Measurements from ENCODE around the gene RHO. TPM values are rescaled to one million over a fixed set of nuclear protein-coding genes. Genes with fewer than 3 reads are reported as not detected.
"Not testable (repeated sequence)": the region's sequence is repeated elsewhere in the genome, so short reads cannot be mapped to it uniquely, and the experiment has no call there.

Gene RHO
- total RNA-seq, 4 donors from 2014 or later = not detected

DNA sequence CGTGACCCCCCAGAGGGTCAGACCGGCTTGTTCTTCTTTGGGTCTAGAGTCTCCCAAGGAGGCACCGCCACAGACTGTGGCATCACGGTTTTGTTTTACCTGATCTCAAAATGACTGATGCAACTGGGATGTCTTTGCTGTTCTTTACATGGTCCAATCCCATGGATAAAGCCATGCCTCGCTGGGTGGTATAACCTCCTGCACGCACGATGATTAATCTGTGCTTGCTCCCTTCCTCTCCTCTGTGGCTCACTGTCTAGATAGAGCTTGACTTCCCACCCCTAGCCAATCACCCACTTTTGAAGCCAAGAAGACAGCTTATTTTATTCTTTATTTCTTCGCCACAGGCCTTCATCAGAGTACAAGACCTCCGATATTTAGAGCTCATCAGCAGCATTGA is 36.6 kb upstream of the RHO start:
- no peak for ATAC-seq
- Histone ChIP-seq H3K27me3 (no peaks in the 10 kb centered on the region), H3K36me3 (peaks cover 0 to 83% of the 10 kb centered on the region in 2 donors), H3K27ac (no peak overlapping the region), H3K4me3 (no peak overlapping the region), H3K4me1 (peaks cover 0 to 18% (median 6%) of the 10 kb centered on the region in 3 donors), H3K9me3 (no peaks in the 10 kb centered on the region)
- TF ChIP-seq EP300 (IDR thresholded peaks at IDR 0.05) (no peak), POLR2A (IDR thresholded peaks at IDR 0.05) (no peak), POLR2AphosphoS5 (IDR thresholded peaks at IDR 0.05) (no peak)
- TF ChIP-seq, protein P1, sequence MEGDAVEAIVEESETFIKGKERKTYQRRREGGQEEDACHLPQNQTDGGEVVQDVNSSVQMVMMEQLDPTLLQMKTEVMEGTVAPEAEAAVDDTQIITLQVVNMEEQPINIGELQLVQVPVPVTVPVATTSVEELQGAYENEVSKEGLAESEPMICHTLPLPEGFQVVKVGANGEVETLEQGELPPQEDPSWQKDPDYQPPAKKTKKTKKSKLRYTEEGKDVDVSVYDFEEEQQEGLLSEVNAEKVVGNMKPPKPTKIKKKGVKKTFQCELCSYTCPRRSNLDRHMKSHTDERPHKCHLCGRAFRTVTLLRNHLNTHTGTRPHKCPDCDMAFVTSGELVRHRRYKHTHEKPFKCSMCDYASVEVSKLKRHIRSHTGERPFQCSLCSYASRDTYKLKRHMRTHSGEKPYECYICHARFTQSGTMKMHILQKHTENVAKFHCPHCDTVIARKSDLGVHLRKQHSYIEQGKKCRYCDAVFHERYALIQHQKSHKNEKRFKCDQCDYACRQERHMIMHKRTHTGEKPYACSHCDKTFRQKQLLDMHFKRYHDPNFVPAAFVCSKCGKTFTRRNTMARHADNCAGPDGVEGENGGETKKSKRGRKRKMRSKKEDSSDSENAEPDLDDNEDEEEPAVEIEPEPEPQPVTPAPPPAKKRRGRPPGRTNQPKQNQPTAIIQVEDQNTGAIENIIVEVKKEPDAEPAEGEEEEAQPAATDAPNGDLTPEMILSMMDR (IDR thresholded peaks at IDR 0.05) = no peak
- 66 to 87% methylated on average over 7 of the region's 9 CpGs for WGBS, 2 donors (ENCODE audit: low coverage in 1 of 2)

DNA sequence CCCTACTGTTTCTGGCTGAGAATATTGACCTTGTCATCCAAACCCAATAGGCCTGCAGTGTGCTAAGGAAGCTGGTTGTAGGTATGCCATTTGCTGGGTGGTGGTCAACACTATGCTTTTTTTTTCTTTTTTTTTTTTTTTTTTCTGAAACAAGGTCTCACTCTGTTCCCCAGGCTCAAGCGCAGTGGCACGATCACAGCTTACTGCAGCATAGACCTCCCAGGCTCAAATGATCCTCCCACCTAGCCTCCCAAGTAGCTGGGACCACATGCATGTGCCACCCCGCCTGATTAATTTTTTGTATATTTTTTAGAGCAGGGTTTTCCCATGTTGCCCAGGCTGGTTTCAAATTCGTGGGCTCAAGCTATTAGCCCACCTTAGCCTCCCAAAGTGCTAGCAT is 35.7 kb upstream of the RHO start:
- no peaks in the 10 kb centered on the region for H3K9me3 ChIP-seq
- 89 to 100% methylated on average over 1 to 4 of the region's 4 CpGs for WGBS, 2 donors (ENCODE audit: low coverage in 1 of 2)
- H3K27me3 ChIP-seq = no peaks in the 10 kb centered on the region
- peaks cover 0 to 83% of the 10 kb centered on the region in 2 donors for H3K36me3 ChIP-seq
- no peak overlapping the region for H3K27ac ChIP-seq
- no peak overlapping the region for H3K4me3 ChIP-seq
- no peak for ATAC-seq
- peaks cover 0 to 18% (median 6%) of the 10 kb centered on the region in 3 donors for H3K4me1 ChIP-seq
- no peak for TF ChIP-seq POLR2A (IDR thresholded peaks at IDR 0.05)
- no peak for TF ChIP-seq POLR2AphosphoS5 (IDR thresholded peaks at IDR 0.05)
- TF ChIP-seq EP300 (IDR thresholded peaks at IDR 0.05) = no peak
- TF ChIP-seq, protein P1 (IDR thresholded peaks at IDR 0.05) = no peak

DNA sequence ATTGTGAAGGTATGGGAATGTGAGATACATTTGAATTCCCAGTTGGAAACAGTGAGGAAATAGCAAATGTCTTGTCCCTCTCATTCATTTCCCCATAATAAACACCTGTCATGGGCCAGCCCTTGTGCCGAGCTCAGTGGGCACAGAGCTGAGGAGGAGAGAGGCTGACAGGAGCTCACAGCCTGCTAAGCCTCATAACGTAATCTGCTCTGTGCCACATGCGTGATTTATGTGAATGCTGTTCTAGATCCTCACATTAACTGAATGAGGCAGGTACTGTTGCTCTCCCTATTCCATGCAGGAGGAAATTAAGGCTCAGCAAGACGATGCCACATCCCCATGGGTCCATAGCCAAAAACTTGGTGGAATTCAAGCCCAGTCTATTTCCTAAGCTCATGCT is 35.2 kb upstream of the RHO start:
- Histone ChIP-seq H3K4me1 (peaks cover 0 to 18% (median 6%) of the 10 kb centered on the region in 3 donors), H3K27ac (no peak overlapping the region), H3K27me3 (no peaks in the 10 kb centered on the region), H3K4me3 (no peak overlapping the region), H3K36me3 (peaks cover 0 to 83% of the 10 kb centered on the region in 2 donors), H3K9me3 (no peaks in the 10 kb centered on the region)
- no peak for ATAC-seq
- 70 to 88% methylated on average over 2 to 3 of the region's 4 CpGs for WGBS, 2 donors (ENCODE audit: low coverage in 1 of 2)
- TF ChIP-seq POLR2A (IDR thresholded peaks at IDR 0.05) (no peak), EP300 (IDR thresholded peaks at IDR 0.05) (no peak), POLR2AphosphoS5 (IDR thresholded peaks at IDR 0.05) (no peak)
- TF ChIP-seq, protein P1 (IDR thresholded peaks at IDR 0.05) = no peak

DNA sequence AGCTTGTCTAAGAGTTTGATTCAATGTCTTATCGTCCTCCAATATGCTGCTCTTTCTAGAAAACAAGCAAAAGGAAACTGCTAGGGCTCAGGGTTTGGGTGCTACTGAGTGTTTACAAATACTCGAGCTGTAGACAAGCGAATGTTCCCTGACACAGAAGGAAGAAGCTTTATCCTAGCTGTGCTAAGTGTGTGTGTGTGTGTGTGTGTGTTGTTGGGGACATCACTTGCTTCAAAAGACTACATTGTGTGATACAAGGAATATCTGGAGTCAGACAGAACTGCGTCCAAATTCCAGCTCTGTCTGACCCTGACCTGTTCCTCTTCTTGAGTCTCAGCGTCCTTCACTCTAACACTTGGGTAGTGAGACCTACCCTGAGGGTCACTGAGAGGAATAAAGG is 33.9 kb upstream of the RHO start:
- H3K4me1 ChIP-seq = peaks cover 0 to 18% (median 6%) of the 10 kb centered on the region in 3 donors
- not testable (repeated sequence) for H3K4me3 ChIP-seq, H3K27me3 ChIP-seq, ATAC-seq, H3K9me3 ChIP-seq
- H3K27ac ChIP-seq = peak overlapping the region in 3 of 4 donors; percentile 42 to 81 (median 54)
- 59 to 67% methylated on average over 3 to 5 of the region's 5 CpGs for WGBS, 2 donors (ENCODE audit: low coverage in 1 of 2)
- H3K36me3 ChIP-seq = peaks cover 0 to 76% of the 10 kb centered on the region in 2 donors

DNA sequence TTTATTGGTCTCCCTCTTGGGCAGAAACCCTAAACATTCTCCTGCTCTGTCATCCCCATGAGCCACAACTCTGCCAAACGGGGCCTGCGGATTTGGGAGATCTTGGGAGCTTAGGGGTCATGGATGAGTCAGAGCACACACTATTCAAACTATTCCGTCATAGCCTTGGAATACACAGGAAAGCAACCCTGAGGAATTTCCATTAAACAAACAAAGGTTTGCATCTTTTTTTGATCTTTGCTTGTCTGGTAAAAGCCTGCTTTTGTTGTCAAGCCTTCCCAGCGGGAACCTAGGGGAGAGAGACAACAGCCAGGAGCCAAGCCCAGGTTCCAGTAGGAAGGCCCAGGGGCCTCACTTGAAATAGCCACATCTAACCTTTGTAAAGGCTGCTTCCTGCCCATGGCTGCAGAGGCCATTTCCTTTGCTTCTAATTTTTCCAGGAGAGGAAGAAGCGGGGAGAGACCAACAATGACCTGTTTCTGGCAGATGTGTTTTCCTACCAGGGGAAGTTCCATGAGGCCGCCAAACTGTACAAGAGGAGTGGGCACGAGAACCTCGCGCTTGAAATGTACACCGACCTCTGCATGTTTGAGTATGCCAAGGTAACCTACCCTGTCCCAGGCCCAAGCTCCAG is 33.3 kb upstream of the RHO start:
- peaks cover 0 to 15% (median 6%) of the 10 kb centered on the region in 3 donors for H3K4me1 ChIP-seq
- peak; percentile 46 for ATAC-seq
- peak overlapping the region in 3 of 4 donors; percentile 54 to 81 (median 57) for H3K27ac ChIP-seq
- peaks cover 0 to 82% of the 10 kb centered on the region in 2 donors for H3K36me3 ChIP-seq
- not testable (repeated sequence) for H3K4me3 ChIP-seq, H3K27me3 ChIP-seq, H3K9me3 ChIP-seq
- 60 to 100% methylated on average over 1 to 8 of the region's 10 CpGs for WGBS, 2 donors (ENCODE audit: low coverage in 1 of 2)

DNA sequence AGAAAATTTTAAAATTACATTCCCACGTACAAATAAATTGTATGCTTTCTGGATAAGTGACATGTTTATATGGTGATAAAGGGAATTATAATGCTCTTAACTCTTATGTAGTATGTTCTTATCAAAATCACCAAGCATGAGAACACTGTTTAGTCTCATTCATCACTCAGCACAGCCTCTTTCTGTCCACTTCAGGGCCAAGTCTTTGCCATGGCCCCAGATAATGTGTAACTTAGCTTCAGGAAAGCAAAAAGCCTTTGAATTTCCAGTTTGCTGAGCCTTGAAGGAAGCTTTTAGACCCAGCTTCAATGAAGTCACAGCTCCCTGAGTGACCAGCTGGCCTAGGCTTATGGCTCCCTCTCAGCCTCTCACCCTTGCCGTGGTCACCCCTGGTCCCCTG is 30.6 kb upstream of the RHO start:
- H3K27ac ChIP-seq = peak overlapping the region in 1 of 4 donors; percentile 41
- not testable (repeated sequence) for H3K4me1 ChIP-seq, H3K9me3 ChIP-seq, H3K4me3 ChIP-seq, H3K27me3 ChIP-seq, ATAC-seq
- WGBS, 2 donors (ENCODE audit: low coverage in 1 of 2) = 95 to 100% methylated on average over 1 to 2 of the region's 2 CpGs
- peaks cover 0 to 90% of the 10 kb centered on the region in 2 donors for H3K36me3 ChIP-seq

DNA sequence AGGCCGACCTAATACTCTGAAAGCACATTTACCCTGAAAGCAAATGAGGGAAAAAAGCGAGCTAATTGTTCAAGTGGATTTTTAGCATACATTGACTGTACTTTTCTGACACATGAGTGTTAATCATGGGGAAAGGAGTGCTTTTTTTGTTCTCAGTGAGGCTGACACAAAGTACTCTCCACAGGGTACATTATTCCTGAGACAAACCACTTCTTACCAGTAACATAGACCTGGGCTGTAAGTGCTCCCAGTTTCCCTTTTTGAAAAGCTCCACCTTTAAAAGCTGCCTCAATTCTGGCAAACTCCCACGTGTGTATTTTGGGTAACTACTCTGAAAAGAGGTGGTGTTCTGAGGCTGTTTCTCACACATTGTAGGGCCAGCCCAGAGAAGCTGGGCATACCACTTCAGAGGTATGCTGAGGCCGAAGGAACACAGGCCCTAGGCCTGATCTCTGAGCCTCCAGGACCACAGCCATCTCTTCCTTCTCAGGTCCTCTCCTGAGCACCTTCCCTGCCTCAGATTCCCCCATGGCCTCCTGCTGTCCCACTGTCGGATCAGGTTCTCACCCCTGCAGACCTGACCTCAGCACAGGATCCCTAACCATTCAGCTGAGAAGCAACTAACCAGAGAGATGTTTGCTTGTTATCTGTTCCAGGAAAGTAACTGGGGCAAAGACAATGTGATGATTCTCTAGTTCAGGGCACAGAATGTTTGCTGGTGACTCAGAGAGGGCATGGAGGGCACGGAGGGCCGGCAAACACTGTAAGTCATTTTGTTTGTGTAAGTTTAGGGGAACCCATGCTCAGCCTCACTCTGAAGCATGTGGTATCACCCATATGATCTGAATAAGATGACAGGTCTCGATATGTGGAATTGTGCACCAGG is 29.6 kb upstream of the RHO start:
- WGBS, 2 donors (ENCODE audit: low coverage in 1 of 2) = 86 to 100% methylated on average over 1 to 2 of the region's 8 CpGs
- not testable (repeated sequence) for ATAC-seq, H3K4me1 ChIP-seq, H3K9me3 ChIP-seq, H3K4me3 ChIP-seq, H3K27me3 ChIP-seq
- Histone ChIP-seq H3K36me3 (peaks cover 0 to 90% of the 10 kb centered on the region in 2 donors), H3K27ac (peak overlapping the region in 3 of 4 donors; percentile 24 to 44 (median 41))

DNA sequence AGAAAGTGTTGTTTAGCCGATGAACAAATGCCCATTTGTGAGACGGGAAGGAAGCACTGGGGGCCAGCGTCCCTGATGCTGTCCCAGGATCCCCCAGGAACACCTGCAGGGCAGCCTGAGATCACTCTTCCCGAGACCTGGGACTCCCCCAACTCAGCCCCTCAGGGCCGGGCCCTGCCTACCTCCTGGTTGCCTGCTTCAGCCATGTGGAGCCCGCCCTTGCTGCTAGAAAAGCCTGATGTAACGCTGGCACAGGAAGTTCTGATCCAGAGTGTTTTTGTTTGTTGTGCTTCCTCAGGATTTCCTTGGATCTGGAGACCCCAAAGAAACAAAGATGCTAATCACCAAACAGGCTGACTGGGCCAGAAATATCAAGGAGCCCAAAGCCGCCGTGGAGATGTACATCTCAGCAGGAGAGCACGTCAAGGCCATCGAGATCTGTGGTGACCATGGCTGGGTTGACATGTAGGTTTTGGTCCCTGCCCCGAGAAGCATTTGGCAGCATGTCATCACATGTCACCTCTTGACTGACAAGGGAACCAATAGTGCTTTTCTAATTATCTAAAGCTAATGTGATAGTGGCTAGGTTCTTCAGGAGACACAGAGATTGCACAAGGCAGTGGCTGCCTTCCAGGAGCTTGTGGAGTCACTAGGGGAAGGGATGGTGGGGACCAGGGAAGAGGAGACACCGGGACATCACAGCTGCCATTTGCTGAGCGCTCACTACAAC is 28.7 kb upstream of the RHO start:
- 79% methylated on average over 7 of the region's 14 CpGs; no CpG with 5 or more reads in 1 of the 2 donors for WGBS, 2 donors (ENCODE audit: low coverage in 1 of 2)
- H3K27me3 ChIP-seq, H3K4me1 ChIP-seq, ATAC-seq, H3K9me3 ChIP-seq, H3K4me3 ChIP-seq: not testable (repeated sequence)
- peaks cover 0 to 90% of the 10 kb centered on the region in 2 donors for H3K36me3 ChIP-seq
- H3K27ac ChIP-seq = peak overlapping the region in 3 of 4 donors; percentile 23 to 46 (median 45)

All from gastroesophageal sphincter (tissue), 4 donors.